Hepatocyte (in vitro differentiated cells): ENCODE data around the gene COL24A1. TPM values are rescaled to one million over a fixed set of nuclear protein-coding genes. Genes with fewer than 3 reads are reported as not detected.
"Not testable (repeated sequence)": the region's sequence is repeated elsewhere in the genome, so short reads cannot be mapped to it uniquely, and the experiment has no call there.

Source experiments
- DNase-seq: peaks from one replicate; pipeline ENCODE4 v3.0.0-alpha.2; 2016; ENCODE audit warnings: low spot score
- H2AFZ ChIP-seq: fragments of 200-600 bp; sonication (generic); 2 replicates; pipeline ENCODE4 v1.6.0; 2016; ENCODE audit warnings: antibody characterized with exemption, mild to moderate bottlenecking
- H3K27ac ChIP-seq: fragments of 200-600 bp; sonication (generic); 2 replicates; pipeline ENCODE4 v1.5.1; 2016; ENCODE audit warnings: mild to moderate bottlenecking
- H3K27me3 ChIP-seq: fragments of 200-600 bp; sonication (generic); 2 replicates; pipeline ENCODE4 v1.6.1; 2016
- H3K36me3 ChIP-seq: fragments of 200-600 bp; sonication (generic); replicated peaks from 2 replicates; pipeline ENCODE4 v1.5.1; 2016; ENCODE audit warnings: low read depth; ENCODE audit not compliant: insufficient read depth
- H3K4me1 ChIP-seq: fragments of 200-600 bp; sonication (generic); 2 replicates; pipeline ENCODE4 v1.5.1; 2016; ENCODE audit warnings: mild to moderate bottlenecking, moderate library complexity; ENCODE audit not compliant: insufficient read depth
- H3K4me2 ChIP-seq: fragments of 200-600 bp; sonication (generic); 2 replicates; pipeline ENCODE4 v1.6.0; 2016
- H3K4me3 ChIP-seq: fragments of 200-600 bp; sonication (generic); 2 replicates; pipeline ENCODE4 v1.5.1; 2016; ENCODE audit warnings: mild to moderate bottlenecking
- H3K79me2 ChIP-seq: fragments of 200-600 bp; sonication (generic); 2 replicates; pipeline ENCODE4 v1.6.0; 2017; ENCODE audit warnings: mild to moderate bottlenecking
- H3K9me2 ChIP-seq: fragments of 200-600 bp; sonication (generic); replicated peaks from 2 replicates; pipeline ENCODE4 v1.6.0; 2017; ENCODE audit warnings: mild to moderate bottlenecking; ENCODE audit not compliant: insufficient read depth
- H3K9me3 ChIP-seq: fragments of 200-600 bp; sonication (generic); 2 replicates; pipeline ENCODE4 v1.5.1; 2016; ENCODE audit warnings: low read depth, mild to moderate bottlenecking
- H4K20me1 ChIP-seq: fragments of 200-600 bp; sonication (generic); 2 replicates; pipeline ENCODE4 v1.6.0; 2016; ENCODE audit warnings: mild to moderate bottlenecking; ENCODE audit not compliant: insufficient read depth, poor library complexity, severe bottlenecking
- EZH2 ChIP-seq: fragments of 200-600 bp; sonication (generic); IDR thresholded peaks from 2 replicates; pipeline ENCODE4 v1.6.1; 2016; ENCODE audit warnings: antibody characterized with exemption, mild to moderate bottlenecking, borderline replicate concordance
- EZH2phosphoT487 ChIP-seq: fragments of 200-600 bp; sonication (generic); IDR thresholded peaks from one replicate; pipeline ENCODE4 v1.6.1; 2018; ENCODE audit warnings: antibody characterized with exemption, mild to moderate bottlenecking, low read depth, moderate library complexity; ENCODE audit not compliant: unreplicated experiment, severe bottlenecking
- WGBS: methylation state at CpG from one replicate; pipeline ENCODE4 v1.1.6; 2016; ENCODE audit warnings: low lambda C conversion rate; ENCODE audit errors: missing lambda C conversion rate; 5-methylcytosine and 5-hydroxymethylcytosine counted together
- polyA plus RNA-seq: library from polyadenylated mRNA; unstranded; fragments of >200 nt; fragmentation: Nextera tagmentation; extraction: Ambion mirVana; gene quantifications from 2 replicates; pipeline ENCODE4 v1.2.1, GENCODE V29; 2016
- total RNA-seq: library from RNA; depleted of rRNA; stranded (reverse); fragments of >200 nt; gene quantifications from 2 replicates; pipeline ENCODE4 v1.2.3, GENCODE V29; 2014
- TF ChIP-seq, protein P1 (sequence below): fragments of 200-600 bp; sonication (generic); IDR thresholded peaks from 2 replicates; pipeline ENCODE4 v1.5.1; 2016; ENCODE audit warnings: antibody characterized with exemption, mild to moderate bottlenecking; ENCODE audit not compliant: poor library complexity

COL24A1 gene
- total and polyA plus RNA-seq, 2 experiments from 2014 or later, result 2.4 to 2.7 TPM

DNA sequence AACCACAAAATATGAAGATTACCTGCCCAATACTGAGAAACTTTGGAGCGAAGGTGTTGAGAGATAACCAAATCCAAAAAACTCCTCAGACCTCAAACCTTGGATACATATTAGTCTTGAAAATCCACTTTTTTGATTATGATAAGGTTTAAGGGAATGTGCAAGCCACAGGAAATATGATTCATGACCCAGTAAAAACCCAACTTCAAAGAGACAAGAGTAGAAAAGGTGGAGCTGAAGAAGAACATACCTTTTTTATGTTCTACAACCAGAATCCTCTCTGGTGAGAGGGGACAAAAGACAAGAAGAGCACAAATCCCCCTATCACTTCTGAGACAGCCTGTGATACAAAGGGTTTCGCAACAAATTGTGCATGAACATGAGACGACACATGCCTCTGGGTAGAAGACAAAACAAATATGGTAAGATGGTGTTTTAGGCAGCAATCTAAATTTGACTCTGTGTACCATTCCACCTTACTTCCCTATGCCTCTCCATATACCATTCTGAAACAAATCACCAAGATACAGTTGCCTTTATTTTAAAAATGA lies 37.3 kb downstream of the COL24A1 start:
- Histone ChIP-seq H3K4me1 (no peaks in the 10 kb centered on the region), H3K9me3 (no peaks in the 10 kb centered on the region), H3K4me2 (no peak overlapping the region), H3K36me3 (no peaks in the 10 kb centered on the region), H4K20me1 (no peaks in the 10 kb centered on the region), H3K9me2 (no peaks in the 10 kb centered on the region), H3K27ac (no peak overlapping the region), H2AFZ (no peak overlapping the region), H3K79me2 (no peaks in the 10 kb centered on the region), H3K27me3 (no peaks in the 10 kb centered on the region), H3K4me3 (no peak overlapping the region)
- DNase-seq, result no peak
- no peak for TF ChIP-seq EZH2phosphoT487
- TF ChIP-seq EZH2, result no peak
- TF ChIP-seq, protein P1, sequence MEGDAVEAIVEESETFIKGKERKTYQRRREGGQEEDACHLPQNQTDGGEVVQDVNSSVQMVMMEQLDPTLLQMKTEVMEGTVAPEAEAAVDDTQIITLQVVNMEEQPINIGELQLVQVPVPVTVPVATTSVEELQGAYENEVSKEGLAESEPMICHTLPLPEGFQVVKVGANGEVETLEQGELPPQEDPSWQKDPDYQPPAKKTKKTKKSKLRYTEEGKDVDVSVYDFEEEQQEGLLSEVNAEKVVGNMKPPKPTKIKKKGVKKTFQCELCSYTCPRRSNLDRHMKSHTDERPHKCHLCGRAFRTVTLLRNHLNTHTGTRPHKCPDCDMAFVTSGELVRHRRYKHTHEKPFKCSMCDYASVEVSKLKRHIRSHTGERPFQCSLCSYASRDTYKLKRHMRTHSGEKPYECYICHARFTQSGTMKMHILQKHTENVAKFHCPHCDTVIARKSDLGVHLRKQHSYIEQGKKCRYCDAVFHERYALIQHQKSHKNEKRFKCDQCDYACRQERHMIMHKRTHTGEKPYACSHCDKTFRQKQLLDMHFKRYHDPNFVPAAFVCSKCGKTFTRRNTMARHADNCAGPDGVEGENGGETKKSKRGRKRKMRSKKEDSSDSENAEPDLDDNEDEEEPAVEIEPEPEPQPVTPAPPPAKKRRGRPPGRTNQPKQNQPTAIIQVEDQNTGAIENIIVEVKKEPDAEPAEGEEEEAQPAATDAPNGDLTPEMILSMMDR, result no peak
- 86% methylated on average over 3 of the region's 3 CpGs for WGBS

DNA sequence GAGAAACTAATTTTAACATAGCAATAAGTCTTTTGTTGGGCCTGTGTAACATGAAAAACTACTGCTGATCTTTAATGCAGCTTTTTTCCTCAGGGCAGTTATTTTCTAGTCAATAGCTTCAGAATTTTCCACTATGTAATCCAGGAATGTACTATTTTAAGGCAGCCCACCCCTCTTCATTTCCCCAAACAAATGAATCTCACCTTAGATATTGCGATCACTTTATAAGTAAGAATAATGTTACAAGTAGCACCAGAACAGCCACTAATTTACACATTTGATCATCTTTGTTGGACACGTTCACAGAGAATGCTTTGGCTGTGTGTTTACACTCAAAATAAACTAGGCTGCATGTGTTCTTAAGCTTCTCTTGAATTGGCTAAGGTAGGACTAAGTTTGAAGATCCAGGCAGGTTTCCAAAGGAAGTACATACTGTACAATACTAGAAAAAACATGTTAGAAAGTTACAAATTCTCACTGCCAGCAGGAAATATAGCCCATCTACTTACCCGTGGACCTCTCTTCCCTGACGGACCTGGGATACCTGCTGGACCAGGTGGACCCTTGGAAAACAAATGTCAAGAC lies 41.7 kb downstream of the COL24A1 start:
- TF ChIP-seq EZH2phosphoT487, result no peak
- TF ChIP-seq EZH2, result no peak
- TF ChIP-seq, protein P1, result no peak
- whole genome bisulfite sequencing, result 68% methylated on average over 4 of the region's 4 CpGs
- Histone ChIP-seq H3K9me3 (no peaks in the 10 kb centered on the region), H3K79me2 (no peaks in the 10 kb centered on the region), H3K4me1 (no peaks in the 10 kb centered on the region), H4K20me1 (no peaks in the 10 kb centered on the region), H3K27ac (peak overlapping the region; percentile 50), H3K36me3 (no peaks in the 10 kb centered on the region), H2AFZ (no peak overlapping the region), H3K4me2 (no peak overlapping the region), H3K27me3 (no peaks in the 10 kb centered on the region), H3K9me2 (no peaks in the 10 kb centered on the region), H3K4me3 (no peak overlapping the region)
- no peak for DNase-seq

DNA sequence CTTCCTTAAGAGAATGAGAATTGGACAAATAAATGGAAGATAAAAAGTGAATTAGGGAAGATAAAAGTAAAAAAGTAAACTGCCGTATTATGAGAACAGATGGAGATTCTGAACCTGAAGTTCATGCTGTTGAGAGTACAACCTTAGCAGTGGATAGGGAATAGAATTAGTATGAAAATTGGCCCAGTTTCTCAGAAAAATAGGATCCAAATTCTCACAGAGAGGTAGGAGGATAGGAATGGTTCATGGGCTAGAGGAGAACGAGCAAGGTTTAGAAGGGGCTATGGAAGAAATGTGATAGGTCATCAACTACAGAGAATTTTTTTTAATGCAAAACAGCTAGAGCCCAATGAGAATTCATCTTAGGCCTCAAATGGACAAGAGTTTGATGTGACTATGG lies 42.3 kb downstream of the COL24A1 start:
- peak overlapping the region; percentile 43 for H3K27ac ChIP-seq
- TF ChIP-seq, protein P1, result no peak
- TF ChIP-seq EZH2phosphoT487, result no peak
- no peak for TF ChIP-seq EZH2

DNA sequence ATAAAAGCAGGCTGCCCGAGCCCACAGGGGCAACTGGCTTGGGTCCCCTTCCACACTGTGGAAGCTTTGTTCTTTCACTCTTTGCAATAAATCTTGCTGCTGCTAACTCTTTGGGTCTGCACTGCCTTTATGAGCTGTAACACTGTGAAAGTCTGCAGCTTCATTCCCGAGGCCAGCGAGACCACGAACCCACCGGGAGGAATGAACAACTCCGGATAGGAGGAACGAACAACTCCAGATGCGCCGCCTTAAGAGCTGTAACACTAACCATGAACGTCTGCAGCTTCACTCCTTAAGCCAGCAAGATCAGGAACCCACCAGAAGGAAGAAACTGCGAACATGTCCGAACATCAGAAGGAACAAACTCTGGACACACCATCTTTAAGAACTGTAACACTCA lies 45.0 kb downstream of the COL24A1 start:
- H3K9me3 ChIP-seq, DNase-seq, H3K4me1 ChIP-seq, H2AFZ ChIP-seq, H3K4me3 ChIP-seq, H3K27me3 ChIP-seq, H3K27ac ChIP-seq, H3K4me2 ChIP-seq, H3K9me2 ChIP-seq, H4K20me1 ChIP-seq, H3K79me2 ChIP-seq, H3K36me3 ChIP-seq: not testable (repeated sequence)
- WGBS, result 95% methylated on average over 12 of the region's 12 CpGs

More for the DNA sequence above, 42.3 kb downstream of the COL24A1 start:
- Histone ChIP-seq H4K20me1 (no peaks in the 10 kb centered on the region), H2AFZ (no peak overlapping the region), H3K9me3 (no peaks in the 10 kb centered on the region), H3K36me3 (no peaks in the 10 kb centered on the region), H3K4me3 (no peak overlapping the region), H3K27me3 (no peaks in the 10 kb centered on the region), H3K4me1 (no peaks in the 10 kb centered on the region), H3K9me2 (no peaks in the 10 kb centered on the region), H3K79me2 (no peaks in the 10 kb centered on the region), H3K4me2 (no peak overlapping the region)
- DNase-seq, result no peak
- WGBS, result 94% methylated on average over 2 of the region's 2 CpGs
